Spleen (tissue), 11 donors: ENCODE results near the gene PLXNA2. TPM values are rescaled to one million over a fixed set of nuclear protein-coding genes. Genes with fewer than 3 reads are reported as not detected.

Source experiments
- DNase-seq: peaks from one replicate; pipeline ENCODE4 v3.0.0-alpha.2; 2020
- H3K27ac ChIP-seq, 8 donors: fragments of 200-600 bp; sonication (generic) in 7 of 8; 1 replicate in 4 of 8; 2 replicates in 4 of 8; pipeline versions ENCODE4 v1.5.0 to v1.8.0; 2016 to 2021; ENCODE audit warnings: inconsistent platforms in 4 of 8, mild to moderate bottlenecking in 4 of 8, moderate library complexity in 1 of 8
- H3K27me3 ChIP-seq, 7 donors: fragments of 200-600 bp; sonication (generic) in 6 of 7; replicated peaks in 1 of 7; 1 replicate in 4 of 7; 2 replicates in 3 of 7; pipeline versions ENCODE4 v1.5.0 to v1.8.0; 2016 to 2021; ENCODE audit warnings: inconsistent platforms in 3 of 7, mild to moderate bottlenecking in 1 of 7
- H3K36me3 ChIP-seq, 6 donors: fragments of 200-600 bp; sonication (generic) in 5 of 6; 1 replicate in 4 of 6; 2 replicates in 2 of 6; pipeline versions ENCODE4 v1.5.0 to v1.8.0; 2016 to 2021; ENCODE audit warnings: inconsistent platforms in 2 of 6
- H3K4me1 ChIP-seq, 6 donors: fragments of 200-600 bp; sonication (generic) in 5 of 6; 1 replicate in 3 of 6; 2 replicates in 3 of 6; pipeline versions ENCODE4 v1.5.0 to v1.8.0; 2016 to 2021; ENCODE audit warnings: inconsistent platforms in 3 of 6
- H3K4me3 ChIP-seq, 8 donors: fragments of 200-600 bp; sonication (generic) in 7 of 8; 1 replicate in 4 of 8; 2 replicates in 4 of 8; pipeline versions ENCODE4 v1.5.0 to v1.8.0; 2016 to 2021; ENCODE audit warnings: inconsistent platforms in 4 of 8, mild to moderate bottlenecking in 4 of 8, moderate library complexity in 2 of 8
- H3K9me3 ChIP-seq, 8 donors: fragments of 200-600 bp; sonication (generic) in 7 of 8; 1 replicate in 4 of 8; 2 replicates in 4 of 8; pipeline versions ENCODE4 v1.5.0 to v1.8.0; 2016 to 2021; ENCODE audit warnings: inconsistent platforms in 4 of 8
- CTCF ChIP-seq, 11 experiments: fragments of 200-600 bp in 7 of 11; fragments of 450-650 bp in 4 of 11; sonication (generic) in 4 of 11; IDR thresholded peaks in 8 of 11; conservative IDR thresholded peaks in 3 of 11; 1 replicate in 7 of 11; 2 replicates in 4 of 11; pipeline versions ENCODE4 v1.4.0 to v1.8.0; 2016 to 2021; ENCODE audit warnings: antibody characterized with exemption in 11 of 11, inconsistent platforms in 4 of 11, mild to moderate bottlenecking in 1 of 11
- POLR2A ChIP-seq, 3 donors: fragments of 450-650 bp; IDR thresholded peaks; one replicate each; pipeline ENCODE4 v1.5.1; 2017; ENCODE audit warnings: antibody characterized with exemption in 3 of 3, mild to moderate bottlenecking in 1 of 3
- POLR2AphosphoS5 ChIP-seq, 3 donors: sonication (generic); formaldehyde crosslinking; IDR thresholded peaks; one replicate each; pipeline ENCODE4 v1.5.1; 2017; ENCODE audit warnings: antibody characterized with exemption in 3 of 3
- WGBS, 5 donors: extraction: QIAGEN DNeasy Blood & Tissue Kit in 3 of 5; methylation state at CpG; one replicate each; pipeline versions ENCODE4 v1.1.5 to v1.1.7; 2013 to 2018; 5-methylcytosine and 5-hydroxymethylcytosine counted together
- intact Hi-C: fragments of 100-400 bp; cut with DNase I; formaldehyde crosslinking; loops from one replicate; pipeline ENCODE4 v1.15.0; 2023; ENCODE audit warnings: low total_unique reads
- polyA plus RNA-seq, 3 donors: library from polyadenylated mRNA; stranded (reverse); fragments of 200-250 nt; gene quantifications; one replicate each; pipeline ENCODE4 v1.2.1, GENCODE V29; 2013
- total RNA-seq, 7 donors: library from RNA; depleted of rRNA in 3 of 7; stranded (reverse); fragments of >200 nt in 3 of 7; fragmentation: NEBNext Ultra II Directional in 4 of 7; extraction: Animal tissue kit (Norgen Biotek cat#: 25700) in 4 of 7; gene quantifications; one replicate each; pipeline versions ENCODE4 v1.1.0 to v1.2.1, GENCODE V29; 2016 to 2021
- donor health status: healthy with polysubstance abuse.
- donor health status: DM: no; HTN: no; CAD: no; lungs with moderate emphysema.
- donor health status: DM: no; HTN: no; CAD: no.
- donor health status: Bipolar disorder and iron deficiency.
- donor health status: healthy.
- donor health status: DM: no; HTN: no; CAD: no.
- donor health status: DM: yes; HTN: yes; CAD: no.

Gene PLXNA2
- total and polyA plus RNA-seq, 10 donors, result 0.93 to 16.9 (median 7.0) TPM

DNA sequence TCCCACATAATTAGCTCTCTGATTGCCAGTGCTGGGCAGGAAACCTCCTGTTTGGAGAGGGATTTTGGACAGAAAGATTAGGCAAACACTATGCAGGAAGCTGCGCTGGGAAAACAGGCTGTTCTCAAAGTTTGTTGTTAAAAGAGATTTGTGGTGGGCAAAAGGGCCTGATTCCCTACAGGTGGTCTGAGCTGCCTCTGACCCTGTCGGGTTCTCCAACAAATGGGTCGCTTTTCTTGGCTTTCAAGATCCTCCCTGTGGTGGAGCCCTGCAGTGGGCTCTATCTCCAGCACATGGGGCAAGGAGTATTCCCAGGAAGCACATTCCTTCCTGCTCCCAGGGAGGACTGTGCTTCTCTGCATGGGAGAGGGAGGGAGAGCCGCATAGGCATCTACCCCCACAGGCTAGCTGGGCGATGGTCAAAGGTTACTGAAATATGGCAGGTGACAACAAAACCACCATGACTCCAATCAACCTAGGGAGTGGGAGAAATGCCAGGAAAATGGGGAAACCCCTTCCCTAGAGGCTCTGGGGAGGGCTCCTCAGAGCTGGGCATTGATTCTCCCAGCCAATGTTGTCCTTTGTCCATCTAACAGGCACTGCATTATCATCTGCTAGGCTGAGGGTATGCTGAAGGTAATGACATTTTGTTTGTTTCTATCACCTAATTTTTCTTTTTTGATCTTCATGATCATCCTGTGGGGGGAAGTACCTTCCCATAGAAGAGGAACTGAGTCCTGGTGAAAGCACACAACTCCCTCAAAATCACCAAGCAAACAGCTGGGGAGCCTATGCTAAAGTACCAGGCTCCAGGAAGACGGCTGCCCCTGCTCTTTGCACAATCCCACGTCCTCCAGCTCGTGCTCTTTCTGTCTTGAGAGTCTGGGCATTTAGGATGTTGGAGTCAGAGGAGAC, 85.3 kb downstream of the PLXNA2 start:
- H3K27ac ChIP-seq, result no peak overlapping the region
- H3K4me3 ChIP-seq, result no peak overlapping the region
- WGBS, 5 donors, result 62 to 82% (median 70%) methylated on average over 8 of the region's 8 CpGs
- no peak for TF ChIP-seq POLR2A (IDR thresholded peaks at IDR 0.05)
- no peak for TF ChIP-seq POLR2AphosphoS5 (IDR thresholded peaks at IDR 0.05)
- no peak for TF ChIP-seq CTCF (IDR thresholded peaks at IDR 0.05 in 8 of 11, conservative IDR thresholded peaks at IDR 0.05 in 3 of 11)
- peaks cover 0 to 18% (median 0%) of the 10 kb centered on the region in 6 donors for H3K4me1 ChIP-seq
- peaks cover 0 to 8% (median 0%) of the 10 kb centered on the region in 7 donors for H3K27me3 ChIP-seq
- H3K9me3 ChIP-seq, result no peaks in the 10 kb centered on the region
- DNase-seq, result no peak
- intact Hi-C loops, result no loop called here
- H3K36me3 ChIP-seq, result no peaks in the 10 kb centered on the region

DNA sequence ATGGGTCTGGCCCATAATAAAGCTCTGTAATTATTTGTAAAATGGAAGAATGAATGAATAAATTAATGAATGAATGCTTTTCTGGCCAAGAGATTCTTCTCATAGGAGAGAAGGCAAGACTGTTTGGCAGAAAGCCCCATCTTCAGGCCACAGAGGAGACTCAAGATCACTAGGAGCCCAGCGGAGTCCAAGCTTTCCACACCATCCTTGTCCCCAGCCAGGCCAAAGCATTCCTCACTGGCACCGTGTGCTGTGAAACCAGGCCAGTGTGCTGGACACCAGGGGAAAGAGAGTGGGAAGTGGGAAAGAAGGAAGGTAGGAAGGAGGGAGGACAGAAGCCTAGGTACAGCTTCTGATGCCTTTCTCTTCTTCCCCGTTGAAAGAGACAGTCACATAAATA, 86.4 kb downstream of the PLXNA2 start:
- no peak overlapping the region for H3K27ac ChIP-seq

GRCh38 chr1:208156741-208157140, 87.4 kb downstream of the PLXNA2 start:
- H3K4me3 ChIP-seq, result no peak overlapping the region
- 65 to 90% (median 76%) methylated on average over 2 of the region's 2 CpGs for WGBS, 5 donors
- intact Hi-C loops, result no loop called here
- no peaks in the 10 kb centered on the region for H3K36me3 ChIP-seq
- no peaks in the 10 kb centered on the region for H3K9me3 ChIP-seq
- no peaks in the 10 kb centered on the region for H3K27me3 ChIP-seq
- DNase-seq, result no peak
- TF ChIP-seq POLR2AphosphoS5 (IDR thresholded peaks at IDR 0.05) (no peak), POLR2A (IDR thresholded peaks at IDR 0.05) (no peak), CTCF (IDR thresholded peaks at IDR 0.05 in 8 of 11, conservative IDR thresholded peaks at IDR 0.05 in 3 of 11) (no peak)
- no peak overlapping the region for H3K27ac ChIP-seq
- H3K4me1 ChIP-seq, result peaks cover 0 to 13% (median 0%) of the 10 kb centered on the region in 6 donors

More for the DNA sequence above, 86.4 kb downstream of the PLXNA2 start:
- no peak overlapping the region for H3K4me3 ChIP-seq
- 85 to 96% (median 89%) methylated on average over 3 of the region's 3 CpGs for WGBS, 5 donors
- H3K27me3 ChIP-seq, result no peaks in the 10 kb centered on the region
- TF ChIP-seq POLR2A (IDR thresholded peaks at IDR 0.05) (no peak), CTCF (IDR thresholded peaks at IDR 0.05 in 8 of 11, conservative IDR thresholded peaks at IDR 0.05 in 3 of 11) (no peak), POLR2AphosphoS5 (IDR thresholded peaks at IDR 0.05) (no peak)
- intact Hi-C loops, result no loop called here
- H3K36me3 ChIP-seq, result no peaks in the 10 kb centered on the region
- peaks cover 0 to 18% (median 0%) of the 10 kb centered on the region in 6 donors for H3K4me1 ChIP-seq
- H3K9me3 ChIP-seq, result no peaks in the 10 kb centered on the region
- DNase-seq, result no peak

DNA sequence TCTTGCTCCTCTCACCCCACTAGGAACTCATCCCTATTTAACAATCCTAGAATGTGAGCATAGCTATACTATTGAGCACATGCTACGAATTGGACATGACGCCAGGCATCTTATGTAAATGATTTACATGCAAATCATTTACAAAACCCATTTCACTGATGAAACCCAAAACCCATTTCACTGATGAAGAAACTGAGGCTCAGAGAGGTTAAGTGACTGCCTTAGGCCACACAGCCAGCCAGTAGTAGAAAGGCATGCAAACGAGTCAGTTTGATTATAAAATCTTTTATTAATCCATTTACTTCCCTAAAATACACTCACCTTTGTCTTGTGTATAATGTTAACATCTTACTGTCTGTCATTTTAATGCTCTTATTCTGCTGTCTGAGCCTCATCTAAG, 87.9 kb downstream of the PLXNA2 start:
- TF ChIP-seq POLR2A (IDR thresholded peaks at IDR 0.05), result no peak
- Histone ChIP-seq H3K4me1 (peaks cover 0 to 9% (median 0%) of the 10 kb centered on the region in 6 donors), H3K4me3 (no peak overlapping the region), H3K27ac (no peak overlapping the region), H3K36me3 (no peaks in the 10 kb centered on the region), H3K9me3 (no peaks in the 10 kb centered on the region), H3K27me3 (no peaks in the 10 kb centered on the region)
- DNase-seq, result no peak
- intact Hi-C loops, result no loop called here
- 79 to 92% (median 84%) methylated on average over 3 of the region's 3 CpGs for WGBS, 5 donors
